ENCODE results near the gene PSMB7.

PSMB7 gene

DNA sequence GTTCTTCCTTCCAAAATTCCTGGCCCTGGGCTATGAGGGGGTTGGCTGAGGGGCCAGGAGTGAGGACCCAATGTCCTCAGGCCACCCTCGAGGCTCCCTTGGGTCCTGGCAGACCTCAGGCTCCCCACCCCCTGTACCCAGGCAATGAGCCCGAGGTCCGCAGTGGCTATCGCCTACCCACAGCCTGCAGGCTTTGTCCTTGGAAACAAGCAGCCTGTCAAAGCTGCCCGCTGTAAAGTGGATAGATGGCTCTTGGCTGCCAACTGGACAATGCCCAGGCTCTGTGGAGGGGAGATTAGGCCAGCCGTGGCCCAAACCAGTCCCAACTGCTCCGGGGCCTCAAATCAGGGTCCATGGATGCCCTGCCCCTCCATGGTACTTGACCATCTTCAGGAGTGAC is 32.8 kb upstream of the PSMB7 start:
- no peak overlapping the region for H3K27ac ChIP-seq (ENCODE audit: low read depth, low read length, poor library complexity, severe bottlenecking)
- no peak overlapping the region for H2AFZ ChIP-seq (ENCODE audit: low read length)
- no peaks in the 10 kb centered on the region for H3K79me2 ChIP-seq (ENCODE audit: insufficient read depth, low read length)
- no peaks in the 10 kb centered on the region for H3K9me2 ChIP-seq (ENCODE audit: low read depth, low read length)
- H3K4me1 ChIP-seq (ENCODE audit: insufficient read depth, low read length, severe bottlenecking) = no peaks in the 10 kb centered on the region
- H3K9ac ChIP-seq (ENCODE audit: low read length) = no peak overlapping the region
- H3F3A ChIP-seq (ENCODE audit: insufficient read depth, low read length) = no peaks in the 10 kb centered on the region
- H3K9me3 ChIP-seq (ENCODE audit: low read length) = no peaks in the 10 kb centered on the region
- H3K4me2 ChIP-seq (ENCODE audit: low read length) = no peak overlapping the region
- H3K4me3 ChIP-seq (ENCODE audit: low read depth, low read length, poor library complexity, severe bottlenecking) = no peak overlapping the region
- no peak for TF ChIP-seq EZH2 (IDR thresholded peaks at IDR 0.05; ENCODE audit: borderline replicate concordance, low read length)
- TF ChIP-seq, protein P1, sequence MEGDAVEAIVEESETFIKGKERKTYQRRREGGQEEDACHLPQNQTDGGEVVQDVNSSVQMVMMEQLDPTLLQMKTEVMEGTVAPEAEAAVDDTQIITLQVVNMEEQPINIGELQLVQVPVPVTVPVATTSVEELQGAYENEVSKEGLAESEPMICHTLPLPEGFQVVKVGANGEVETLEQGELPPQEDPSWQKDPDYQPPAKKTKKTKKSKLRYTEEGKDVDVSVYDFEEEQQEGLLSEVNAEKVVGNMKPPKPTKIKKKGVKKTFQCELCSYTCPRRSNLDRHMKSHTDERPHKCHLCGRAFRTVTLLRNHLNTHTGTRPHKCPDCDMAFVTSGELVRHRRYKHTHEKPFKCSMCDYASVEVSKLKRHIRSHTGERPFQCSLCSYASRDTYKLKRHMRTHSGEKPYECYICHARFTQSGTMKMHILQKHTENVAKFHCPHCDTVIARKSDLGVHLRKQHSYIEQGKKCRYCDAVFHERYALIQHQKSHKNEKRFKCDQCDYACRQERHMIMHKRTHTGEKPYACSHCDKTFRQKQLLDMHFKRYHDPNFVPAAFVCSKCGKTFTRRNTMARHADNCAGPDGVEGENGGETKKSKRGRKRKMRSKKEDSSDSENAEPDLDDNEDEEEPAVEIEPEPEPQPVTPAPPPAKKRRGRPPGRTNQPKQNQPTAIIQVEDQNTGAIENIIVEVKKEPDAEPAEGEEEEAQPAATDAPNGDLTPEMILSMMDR (IDR thresholded peaks at IDR 0.05; ENCODE audit: low read length) = no peak
- H3K36me3 ChIP-seq (ENCODE audit: insufficient read depth, low read length) = no peaks in the 10 kb centered on the region
- no peaks in the 10 kb centered on the region for H4K20me1 ChIP-seq (ENCODE audit: insufficient read depth, low read length)
- no peaks in the 10 kb centered on the region for H3K27me3 ChIP-seq (ENCODE audit: insufficient read depth, low read length)

DNA sequence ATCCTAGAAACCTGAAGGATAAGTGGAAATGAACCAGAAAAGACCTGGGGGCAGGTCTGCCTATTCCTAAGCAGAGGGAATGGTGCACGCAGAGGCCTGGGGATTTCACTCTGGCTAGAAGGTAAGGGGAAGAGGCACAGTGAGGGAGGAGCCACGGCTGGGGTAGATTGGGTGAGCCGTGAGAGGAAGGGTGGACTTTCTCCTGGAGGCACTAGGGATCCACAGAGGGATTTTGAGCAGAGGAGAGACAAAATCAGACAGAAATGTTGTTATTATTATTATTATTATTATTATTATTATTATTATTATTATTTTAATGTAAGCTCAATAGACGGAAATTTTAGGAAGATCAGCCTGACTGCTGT is 32.0 kb upstream of the PSMB7 start:
- Histone ChIP-seq H3K36me3 (ENCODE audit: insufficient read depth, low read length) (no peaks in the 10 kb centered on the region), H3K9me2 (ENCODE audit: low read depth, low read length) (no peaks in the 10 kb centered on the region), H3F3A (ENCODE audit: insufficient read depth, low read length) (no peaks in the 10 kb centered on the region), H3K4me1 (ENCODE audit: insufficient read depth, low read length, severe bottlenecking) (no peaks in the 10 kb centered on the region), H2AFZ (ENCODE audit: low read length) (no peak overlapping the region), H3K27ac (ENCODE audit: low read depth, low read length, poor library complexity, severe bottlenecking) (no peak overlapping the region), H3K27me3 (ENCODE audit: insufficient read depth, low read length) (no peaks in the 10 kb centered on the region), H3K79me2 (ENCODE audit: insufficient read depth, low read length) (no peaks in the 10 kb centered on the region), H3K4me2 (ENCODE audit: low read length) (no peak overlapping the region), H4K20me1 (ENCODE audit: insufficient read depth, low read length) (no peaks in the 10 kb centered on the region), H3K4me3 (ENCODE audit: low read depth, low read length, poor library complexity, severe bottlenecking) (no peak overlapping the region), H3K9ac (ENCODE audit: low read length) (no peak overlapping the region), H3K9me3 (ENCODE audit: low read length) (no peaks in the 10 kb centered on the region)
- TF ChIP-seq EZH2 (IDR thresholded peaks at IDR 0.05; ENCODE audit: borderline replicate concordance, low read length) = no peak
- TF ChIP-seq, protein P1 (IDR thresholded peaks at IDR 0.05; ENCODE audit: low read length) = no peak

GRCh38 chr9:124444166-124444565 is 28.9 kb upstream of the PSMB7 start:
- Histone ChIP-seq H3K27ac (ENCODE audit: low read depth, low read length, poor library complexity, severe bottlenecking) (no peak overlapping the region), H3K9ac (ENCODE audit: low read length) (no peak overlapping the region), H3K4me1 (ENCODE audit: insufficient read depth, low read length, severe bottlenecking) (no peaks in the 10 kb centered on the region), H3K4me3 (ENCODE audit: low read depth, low read length, poor library complexity, severe bottlenecking) (no peak overlapping the region), H3K9me2 (ENCODE audit: low read depth, low read length) (no peaks in the 10 kb centered on the region), H3K9me3 (ENCODE audit: low read length) (no peaks in the 10 kb centered on the region), H3K36me3 (ENCODE audit: insufficient read depth, low read length) (no peaks in the 10 kb centered on the region), H3F3A (ENCODE audit: insufficient read depth, low read length) (no peaks in the 10 kb centered on the region), H3K79me2 (ENCODE audit: insufficient read depth, low read length) (no peaks in the 10 kb centered on the region), H4K20me1 (ENCODE audit: insufficient read depth, low read length) (no peaks in the 10 kb centered on the region), H3K27me3 (ENCODE audit: insufficient read depth, low read length) (no peaks in the 10 kb centered on the region), H2AFZ (ENCODE audit: low read length) (no peak overlapping the region), H3K4me2 (ENCODE audit: low read length) (no peak overlapping the region)
- TF ChIP-seq EZH2 (IDR thresholded peaks at IDR 0.05; ENCODE audit: borderline replicate concordance, low read length) = no peak
- TF ChIP-seq, protein P1 (IDR thresholded peaks at IDR 0.05; ENCODE audit: low read length) = no peak

Measured in OCI-LY1 (cell line).